Bronchus fibroblast of lung (primary cell): ENCODE measurements around the gene ADIPOR1. TPM values are rescaled to one million over a fixed set of nuclear protein-coding genes. Genes with fewer than 3 reads are reported as not detected.

Source experiments
- total RNA-seq: library from RNA; depleted of rRNA; stranded (reverse); fragments of >200 nt; gene quantifications from 2 replicates; pipeline ENCODE4 v1.2.3, GENCODE V29; 2015

Gene ADIPOR1
- total RNA-seq: 61.1 and 65.1 TPM in 2 replicates

DNA sequence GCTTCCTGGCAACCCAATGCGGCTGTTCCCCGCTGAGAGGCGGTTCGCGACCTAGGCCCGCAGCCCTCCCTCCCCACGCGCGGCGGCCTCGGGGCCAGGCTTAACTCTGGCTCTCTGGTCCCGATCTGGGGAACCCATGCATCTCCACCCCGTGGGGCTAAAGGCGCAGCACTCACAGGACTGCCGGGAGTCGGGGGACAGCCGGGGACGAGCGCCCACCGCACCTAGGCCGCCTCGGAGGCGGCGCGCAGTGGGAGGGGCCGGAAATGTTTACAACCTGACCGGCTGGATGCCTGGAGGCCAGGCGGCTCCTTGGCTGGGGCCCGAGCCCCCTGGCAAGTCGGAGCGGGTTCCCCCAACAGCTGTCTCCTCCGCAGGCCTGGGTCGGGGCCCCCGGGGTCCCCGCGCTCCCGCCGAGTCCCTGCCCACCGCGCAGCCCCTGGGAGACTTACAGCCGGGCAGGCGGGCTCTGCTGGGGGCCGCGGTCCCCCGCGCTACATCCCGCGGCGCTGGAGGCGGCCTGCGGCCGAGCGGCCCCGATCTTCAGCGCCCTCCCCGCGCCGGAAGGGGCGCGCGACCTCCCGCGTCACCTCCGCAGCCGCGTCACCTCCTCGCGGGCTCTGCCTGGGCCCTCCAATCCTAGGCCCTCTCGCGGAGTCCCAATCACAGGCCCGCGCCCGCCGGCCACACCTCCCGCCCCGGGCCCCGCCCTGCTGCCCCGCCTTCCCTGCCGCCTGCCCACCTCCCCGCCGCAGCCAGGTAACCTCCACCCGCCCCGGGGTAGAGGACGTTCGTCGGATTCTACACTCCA lies at the start of gene ADIPOR1:
ADIPOR1 (minus strand) TSS at position 580 of the 811 bp plus-strand sequence. CDS start 7,242 bp downstream, outside the sequence.

DNA sequence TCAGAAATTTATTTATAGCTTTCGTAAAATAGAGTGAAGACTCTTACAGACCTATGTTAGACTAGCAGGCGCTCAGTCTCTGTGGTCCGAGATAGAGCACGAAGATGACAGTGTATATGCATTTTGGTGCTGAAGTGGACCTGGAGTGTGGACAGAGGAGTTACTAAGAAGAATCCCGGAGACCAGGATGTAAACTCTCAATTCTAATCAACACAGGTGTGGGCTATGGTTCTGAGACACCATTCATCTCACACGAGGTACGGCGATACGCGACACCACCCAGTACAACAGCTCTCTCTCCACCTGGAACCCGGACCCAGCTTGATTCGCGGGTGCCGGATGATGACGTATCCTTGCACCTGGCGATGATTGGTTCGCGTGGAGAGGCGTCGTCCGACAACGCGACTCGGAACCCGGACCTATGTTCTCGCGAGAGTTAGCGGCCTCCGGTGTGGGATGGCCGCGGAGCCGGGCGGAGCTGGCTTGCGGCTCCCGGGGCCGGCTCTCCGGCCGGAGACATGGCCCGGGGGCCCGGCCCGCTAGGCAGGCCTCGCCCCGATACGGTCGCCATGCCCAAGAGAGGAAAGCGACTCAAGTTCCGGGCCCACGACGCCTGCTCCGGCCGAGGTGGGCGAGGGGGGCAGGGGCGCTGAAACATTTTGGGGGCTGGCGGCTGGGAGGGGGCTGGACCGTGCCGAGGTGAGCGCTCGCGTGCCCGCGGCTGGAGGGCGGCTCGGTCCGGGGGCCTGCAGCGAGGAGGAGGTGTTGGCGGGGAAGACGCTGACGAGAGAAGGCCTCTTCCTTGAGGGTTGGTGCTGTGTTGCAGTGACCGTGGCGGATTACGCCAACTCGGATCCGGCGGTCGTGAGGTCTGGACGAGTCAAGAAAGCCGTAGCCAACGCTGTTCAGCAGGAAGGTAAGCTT lies 49.1 kb upstream of the ADIPOR1 start, which contains the start of gene TMEM183A:
TMEM183A (plus strand) TSS at position 427 of the 924 bp plus-strand sequence; CDS start at position 519, 92 bp downstream.

GRCh38 chr1:202926581-202927491 lies 31.3 kb downstream of the ADIPOR1 start, which contains the start of gene KLHL12:
KLHL12 (minus strand) TSS chr1:202927234; CDS start chr1:202925162, 2,072 bp downstream.

Other genes with a start within 250 kb of the ADIPOR1 start
- not detected in 2 replicates for gene SYT2, start 247.9 kb downstream of the ADIPOR1 start, total RNA-seq
- 21.9 and 26.4 TPM in 2 replicates for gene KDM5B, start 149.9 kb downstream of the ADIPOR1 start, total RNA-seq
- gene PCAT6, start 147.4 kb downstream of the ADIPOR1 start, total RNA-seq: 0.50 and 0.89 TPM in 2 replicates
- 4.0 TPM in 2 replicates for gene RABIF, start 69.2 kb downstream of the ADIPOR1 start, total RNA-seq
- 22.4 TPM in 2 replicates for gene KLHL12, start 31.1 kb downstream of the ADIPOR1 start, total RNA-seq
- 21.0 and 27.5 TPM in 2 replicates for gene CYB5R1, start 8.9 kb upstream of the ADIPOR1 start, total RNA-seq
- gene TMEM183A, start 49.1 kb upstream of the ADIPOR1 start, total RNA-seq: 52.0 and 61.7 TPM in 2 replicates
- gene PPFIA4, start 68.2 kb upstream of the ADIPOR1 start, total RNA-seq: 0.89 and 1.7 TPM in 2 replicates
- gene MYOG, start 127.7 kb upstream of the ADIPOR1 start, total RNA-seq: under 0.01 TPM in 1 of 2 replicates, not detected in the other
- gene ADORA1, start 169.4 kb upstream of the ADIPOR1 start, total RNA-seq: under 0.01 and 0.45 TPM in 2 replicates
- gene MYBPH, start 217.5 kb upstream of the ADIPOR1 start, total RNA-seq: not detected in 2 replicates
- 0.50 and 0.59 TPM in 2 replicates for gene CHI3L1, start 228.4 kb upstream of the ADIPOR1 start, total RNA-seq